NCI-H1436 (cell line): ENCODE data around the gene FMNL3.

Experiments
- DNase-seq: peaks from one replicate; lab custom pipeline; 2025; lab: John Stamatoyannopoulos, UW

FMNL3 gene

GRCh38 chr12:49708851-49709250 lies 1.6 kb upstream of the FMNL3 start:
- no peak for DNase-seq

- no peak for DNase-seq
These were observed 575 bp upstream of the FMNL3 start for GRCh38 chr12:49707812-49708147.

- DNase-seq, result peak; percentile 20
These were observed 666 bp downstream of the FMNL3 start for GRCh38 chr12:49706351-49707127.

- DNase-seq, result no peak
These were observed 1.6 kb downstream of the FMNL3 start for GRCh38 chr12:49705479-49706134.

- DNase-seq, result no peak
These were observed 3.5 kb downstream of the FMNL3 start for GRCh38 chr12:49703647-49704137.

GRCh38 chr12:49702676-49703215 lies 4.5 kb downstream of the FMNL3 start:
- DNase-seq, result no peak

GRCh38 chr12:49702009-49702408 lies 5.2 kb downstream of the FMNL3 start:
- no peak for DNase-seq

- DNase-seq, result no peak
These were observed 8.3 kb downstream of the FMNL3 start for GRCh38 chr12:49698619-49699545.

GRCh38 chr12:49697808-49698207 lies 9.4 kb downstream of the FMNL3 start:
- no peak for DNase-seq

GRCh38 chr12:49696723-49697122 lies 10.5 kb downstream of the FMNL3 start:
- no peak for DNase-seq

- DNase-seq, result no peak
These were observed 13.2 kb downstream of the FMNL3 start for GRCh38 chr12:49693931-49694444.

- no peak for DNase-seq
These were observed 14.4 kb downstream of the FMNL3 start for GRCh38 chr12:49692851-49693250.

GRCh38 chr12:49689785-49690184 lies 17.4 kb downstream of the FMNL3 start:
- no peak for DNase-seq

- DNase-seq, result no peak
These were observed 18.0 kb downstream of the FMNL3 start for GRCh38 chr12:49689237-49689636.

GRCh38 chr12:49687941-49688340 lies 19.3 kb downstream of the FMNL3 start:
- no peak for DNase-seq

- no peak for DNase-seq
These were observed 22.8 kb downstream of the FMNL3 start for GRCh38 chr12:49684310-49684854.

GRCh38 chr12:49683599-49684309 lies 23.5 kb downstream of the FMNL3 start:
- peak; percentile 34 for DNase-seq

- no peak for DNase-seq
These were observed 27.1 kb downstream of the FMNL3 start for GRCh38 chr12:49680075-49680474.

GRCh38 chr12:49678711-49679110 lies 28.5 kb downstream of the FMNL3 start:
- no peak for DNase-seq

- no peak for DNase-seq
These were observed 32.1 kb downstream of the FMNL3 start for GRCh38 chr12:49675137-49675536.
